Measurements from ENCODE around the gene PLN.

DNA sequence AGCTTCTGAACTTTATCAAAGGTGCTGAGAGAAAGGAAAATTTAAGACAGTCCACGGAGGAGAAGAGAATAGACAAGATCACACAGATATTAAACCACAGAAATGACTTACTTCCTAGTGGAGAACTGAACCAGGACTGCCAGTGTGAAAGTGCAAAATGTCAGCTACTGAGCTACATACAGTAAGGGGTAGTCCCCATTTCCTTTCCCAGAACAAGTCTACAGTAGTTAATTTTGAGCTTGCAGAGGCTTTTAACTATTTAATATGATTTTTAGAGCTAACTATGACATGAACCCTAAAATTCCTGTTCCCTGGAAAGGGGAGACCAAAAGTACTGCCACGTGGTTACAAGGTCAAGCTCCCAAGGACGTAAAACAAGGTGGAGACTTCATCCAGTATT, 58.2 kb downstream of the PLN start:
- TF ChIP-seq POLR2AphosphoS5 (IDR thresholded peaks at IDR 0.05; ENCODE audit: low read depth, low read length) = no peak
- TF ChIP-seq POLR2A (IDR thresholded peaks at IDR 0.05; ENCODE audit: low read depth, low read length) = no peak
- no peak for TF ChIP-seq TAF1 (IDR thresholded peaks at IDR 0.05; ENCODE audit: borderline replicate concordance, low read depth, low read length)
